ENCODE results near the gene ARL6IP1. TPM values are rescaled to one million over a fixed set of nuclear protein-coding genes. Genes with fewer than 3 reads are reported as not detected.
"Not testable (repeated sequence)": the region's sequence is repeated elsewhere in the genome, so short reads cannot be mapped to it uniquely, and the experiment has no call there.

The ARL6IP1 gene
- total RNA-seq, 1 experiment from 2014 or later, result 673 TPM

DNA sequence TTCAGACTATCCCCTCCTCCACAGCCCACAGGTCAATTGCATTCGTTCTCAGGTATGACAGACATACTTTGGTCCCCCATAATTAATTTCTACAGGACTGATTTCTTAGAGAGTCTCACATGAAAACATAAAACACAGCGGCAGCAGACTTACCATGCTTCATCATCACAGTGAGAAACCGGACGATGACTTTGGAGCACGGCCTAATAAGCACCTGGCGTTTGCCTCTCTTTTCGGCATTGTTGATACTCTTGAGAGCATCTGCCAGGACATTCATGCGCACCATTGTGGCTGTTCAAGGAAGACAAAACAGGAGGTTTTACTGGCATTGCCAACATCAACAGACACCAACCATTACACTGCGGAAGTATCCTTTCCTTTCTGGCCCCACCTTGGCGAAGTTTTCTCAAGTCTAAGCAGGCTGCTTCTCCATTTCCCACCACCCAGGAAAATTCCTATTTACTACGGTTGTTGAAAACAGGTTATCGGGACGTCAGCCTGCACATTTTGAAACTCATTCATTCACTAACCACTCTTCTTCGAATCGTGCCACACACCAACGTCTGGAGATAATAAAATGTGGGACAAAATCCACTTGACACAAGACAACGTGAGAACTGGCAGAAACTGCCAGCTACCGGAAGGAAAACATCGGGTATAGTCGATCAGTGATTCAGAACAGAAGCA lies 12.4 kb downstream of the ARL6IP1 start:
- DNase-seq, result no peak
- Histone ChIP-seq H3K4me3 (ENCODE audit: insufficient read depth, low read depth, low read length) (peak overlapping the region; percentile 98), H3K36me3 (replicated peaks; ENCODE audit: control insufficient read depth, insufficient read depth, low read length) (peaks cover 46% of the 10 kb centered on the region)

DNA sequence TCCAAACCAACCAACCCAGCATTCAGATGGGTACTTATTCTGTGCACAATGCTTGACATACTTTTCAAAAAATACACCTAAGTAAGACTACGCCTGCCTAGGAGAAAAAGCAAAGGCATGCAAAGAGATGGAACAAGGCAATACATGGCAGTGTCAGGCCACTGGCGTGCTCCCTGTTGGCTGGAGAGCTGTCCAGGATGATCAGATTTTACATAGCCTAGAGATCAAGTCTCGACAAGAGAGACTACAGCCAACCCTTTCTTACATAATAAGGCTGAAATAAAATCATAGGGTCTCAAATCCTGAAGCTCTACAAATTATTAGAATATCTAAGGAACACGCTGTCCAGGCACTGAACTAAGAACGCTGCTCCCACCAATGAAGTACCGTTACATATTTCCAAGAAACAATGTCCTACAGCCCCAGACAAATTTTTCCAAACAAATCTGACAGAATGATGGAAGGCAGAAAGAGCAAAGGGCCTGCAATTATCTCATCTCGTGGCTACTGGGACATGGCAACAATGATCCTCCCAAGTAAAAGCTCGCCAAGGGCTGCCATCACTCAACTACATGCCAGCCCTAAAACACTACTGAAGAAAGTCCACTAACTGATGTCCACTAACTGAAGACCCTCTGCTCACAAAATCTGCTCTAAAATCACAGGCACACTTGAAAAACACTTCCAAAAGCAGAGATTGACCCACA lies 16.3 kb downstream of the ARL6IP1 start:
- peaks cover 51% of the 10 kb centered on the region for H3K36me3 ChIP-seq (replicated peaks; ENCODE audit: control insufficient read depth, insufficient read depth, low read length)
- DNase-seq, result no peak

More for the DNA sequence above, 12.4 kb downstream of the ARL6IP1 start:
- no peaks in the 10 kb centered on the region for H3K27me3 ChIP-seq (ENCODE audit: control insufficient read depth, insufficient read depth, low read length)

DNA sequence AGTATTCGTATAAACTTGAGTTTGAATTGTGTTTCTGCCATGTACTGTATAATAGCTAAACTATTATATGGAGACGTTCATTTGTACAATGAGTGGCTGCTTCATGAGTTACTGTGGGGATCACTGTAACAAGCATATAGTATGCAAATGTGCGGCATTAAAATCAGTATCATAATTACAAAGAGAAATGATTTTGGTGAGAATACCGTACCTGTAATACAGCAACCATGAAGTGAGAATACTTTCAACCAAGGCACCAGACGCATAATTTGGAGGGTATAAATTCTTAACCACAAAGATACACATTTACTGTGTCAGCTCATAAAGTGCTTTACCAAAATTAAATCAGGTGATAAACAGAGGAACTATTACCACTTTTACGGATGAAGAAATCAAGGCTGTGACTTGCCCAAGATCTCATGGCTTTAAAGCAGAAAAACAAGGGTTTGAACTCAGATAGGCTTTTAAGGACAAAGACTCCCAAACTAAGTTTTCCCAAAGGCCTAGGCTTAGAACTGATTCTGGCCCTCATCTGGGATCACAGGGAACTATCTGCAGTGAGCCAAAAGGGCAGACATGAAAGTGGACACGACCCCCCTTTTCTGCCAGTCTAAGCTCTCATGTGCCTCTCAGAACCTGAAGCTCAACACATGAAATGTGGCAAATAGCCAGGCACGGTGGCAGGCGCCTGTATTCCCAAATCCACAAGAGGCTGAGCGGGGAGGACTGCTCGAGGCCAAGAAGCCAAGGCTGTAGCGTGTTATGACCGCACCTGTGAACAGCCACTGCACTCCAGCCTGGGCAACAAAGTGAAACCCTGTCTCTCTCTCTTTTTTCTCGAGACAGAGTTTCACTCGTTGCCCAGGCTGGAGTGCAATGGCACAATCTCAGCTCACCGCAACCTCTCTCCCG lies 17.7 kb downstream of the ARL6IP1 start:
- H3K27me3 ChIP-seq (ENCODE audit: control insufficient read depth, insufficient read depth, low read length), result no peaks in the 10 kb centered on the region
- H3K36me3 ChIP-seq (replicated peaks; ENCODE audit: control insufficient read depth, insufficient read depth, low read length), result peaks cover 44% of the 10 kb centered on the region
- no peak for DNase-seq

More for the DNA sequence above, 16.3 kb downstream of the ARL6IP1 start:
- no peaks in the 10 kb centered on the region for H3K27me3 ChIP-seq (ENCODE audit: control insufficient read depth, insufficient read depth, low read length)
- H3K4me3 ChIP-seq (ENCODE audit: insufficient read depth, low read depth, low read length), result no peak overlapping the region

DNA sequence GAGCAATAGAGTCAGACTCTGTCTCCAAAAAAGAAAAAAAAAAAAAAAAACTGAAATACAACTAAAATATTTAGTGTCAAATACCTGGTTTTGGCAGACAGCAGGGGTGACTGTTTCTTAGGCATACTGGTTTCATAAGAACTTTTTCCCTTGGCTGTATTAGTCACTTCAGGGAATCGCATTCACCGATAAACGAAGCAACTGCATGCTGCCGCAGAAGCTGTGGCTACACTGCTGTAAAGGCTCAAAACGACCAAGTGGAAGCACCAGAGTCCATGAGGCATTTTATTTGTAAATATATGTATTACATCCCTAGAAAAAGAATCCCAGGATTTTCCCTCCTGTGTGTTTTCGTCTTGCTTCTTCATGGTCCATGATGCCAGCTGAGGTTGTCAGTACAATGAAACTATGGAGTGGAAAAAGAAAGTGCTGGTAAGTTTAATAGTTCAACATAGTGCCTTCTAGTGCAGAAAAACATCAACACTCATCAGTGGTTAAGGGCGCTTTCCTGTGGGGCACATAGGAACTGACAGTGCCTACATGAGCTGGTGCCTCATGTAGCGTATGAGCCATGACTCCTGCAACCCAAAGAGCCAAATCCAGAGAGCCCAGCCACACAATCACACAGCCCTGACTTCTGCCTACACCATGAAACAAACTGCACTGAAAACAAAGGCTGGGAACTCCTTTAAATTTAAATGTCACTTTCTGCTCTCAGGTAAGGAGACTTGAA lies 18.5 kb downstream of the ARL6IP1 start:
- DNase-seq, result no peak
- Histone ChIP-seq H3K27me3 (ENCODE audit: control insufficient read depth, insufficient read depth, low read length) (no peaks in the 10 kb centered on the region), H3K4me3 (ENCODE audit: insufficient read depth, low read depth, low read length) (no peak overlapping the region), H3K36me3 (replicated peaks; ENCODE audit: control insufficient read depth, insufficient read depth, low read length) (peaks cover 36% of the 10 kb centered on the region)

More for the DNA sequence above, 17.7 kb downstream of the ARL6IP1 start:
- no peak overlapping the region for H3K4me3 ChIP-seq (ENCODE audit: insufficient read depth, low read depth, low read length)

GRCh38 chr16:18781232-18781631 lies 20.1 kb downstream of the ARL6IP1 start:
- not testable (repeated sequence) for DNase-seq; H3K4me3 ChIP-seq (ENCODE audit: insufficient read depth, low read depth, low read length); H3K27me3 ChIP-seq (ENCODE audit: control insufficient read depth, insufficient read depth, low read length)
- peaks cover 29% of the 10 kb centered on the region for H3K36me3 ChIP-seq (replicated peaks; ENCODE audit: control insufficient read depth, insufficient read depth, low read length)

DNA sequence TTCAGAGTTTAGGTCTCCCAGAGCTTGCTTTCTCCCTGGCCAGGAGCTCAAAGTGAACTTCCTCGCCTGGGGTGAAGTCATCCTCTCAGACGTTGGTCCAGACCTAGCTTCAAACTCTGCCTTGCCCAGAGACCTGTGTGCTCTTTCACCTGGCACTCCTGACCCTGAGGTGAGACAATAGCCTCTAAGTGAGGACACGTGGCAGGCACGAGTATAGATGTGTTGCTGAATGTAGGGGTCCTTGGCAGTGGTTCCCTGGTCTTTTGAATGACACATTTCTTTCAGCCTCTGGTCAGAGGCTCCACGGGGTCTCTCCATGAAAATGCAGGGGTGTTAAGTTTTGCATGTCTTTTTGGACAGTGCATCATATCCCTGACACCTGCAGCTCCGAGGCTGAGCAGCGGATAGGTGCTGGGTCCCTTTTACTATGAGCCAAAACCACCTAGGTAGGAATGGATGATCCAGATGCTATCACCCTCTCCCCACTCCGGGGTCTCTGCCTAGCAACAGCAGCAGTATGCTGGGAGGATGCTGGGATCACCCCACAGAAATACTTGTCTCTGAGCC lies 20.8 kb downstream of the ARL6IP1 start:
- not testable (repeated sequence) for H3K27me3 ChIP-seq (ENCODE audit: control insufficient read depth, insufficient read depth, low read length); H3K4me3 ChIP-seq (ENCODE audit: insufficient read depth, low read depth, low read length); DNase-seq
- peaks cover 25% of the 10 kb centered on the region for H3K36me3 ChIP-seq (replicated peaks; ENCODE audit: control insufficient read depth, insufficient read depth, low read length)

DNA sequence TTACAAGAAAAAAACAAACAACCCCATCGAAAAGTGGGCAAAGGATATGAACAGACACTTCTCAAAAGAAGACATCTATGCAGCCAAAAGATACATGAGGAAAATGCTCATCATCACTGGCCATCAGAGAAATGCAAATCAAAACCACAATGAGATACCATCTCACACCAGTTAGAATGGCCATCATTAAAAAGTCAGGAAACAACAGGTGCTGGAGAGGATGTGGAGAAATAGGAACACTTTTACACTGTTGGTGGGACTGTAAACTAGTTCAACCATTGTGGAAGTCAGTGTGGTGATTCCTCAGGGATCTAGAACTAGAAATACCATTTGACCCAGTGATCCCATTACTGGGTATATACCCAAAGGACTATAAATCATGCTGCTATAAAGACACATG lies 23.7 kb downstream of the ARL6IP1 start:
- DNase-seq; H3K4me3 ChIP-seq (ENCODE audit: insufficient read depth, low read depth, low read length); H3K36me3 ChIP-seq (replicated peaks; ENCODE audit: control insufficient read depth, insufficient read depth, low read length); H3K27me3 ChIP-seq (ENCODE audit: control insufficient read depth, insufficient read depth, low read length): not testable (repeated sequence)

- H3K36me3 ChIP-seq (replicated peaks; ENCODE audit: control insufficient read depth, insufficient read depth, low read length); H3K27me3 ChIP-seq (ENCODE audit: control insufficient read depth, insufficient read depth, low read length); H3K4me3 ChIP-seq (ENCODE audit: insufficient read depth, low read depth, low read length); DNase-seq: not testable (repeated sequence)
These were observed 25.0 kb downstream of the ARL6IP1 start for GRCh38 chr16:18776334-18776733.

DNA sequence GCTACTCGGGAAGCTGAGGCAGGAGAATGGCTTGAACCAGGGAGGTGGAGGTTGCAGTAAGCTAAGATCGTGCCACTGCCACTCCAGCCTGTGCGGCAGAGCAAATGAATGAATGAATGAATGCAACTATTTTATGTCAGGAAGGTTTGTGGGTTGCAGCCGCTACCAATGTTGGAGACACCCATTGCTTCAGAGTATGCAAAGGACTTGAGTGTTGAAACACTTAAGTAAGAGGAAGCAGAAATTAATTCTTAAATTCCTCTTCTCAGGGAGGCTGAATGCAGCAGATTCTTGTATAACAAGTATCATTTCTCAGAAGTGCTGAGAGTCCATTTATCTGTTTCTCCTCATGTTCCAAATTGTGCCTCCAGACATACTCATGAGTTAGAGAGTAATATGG lies 26.7 kb downstream of the ARL6IP1 start:
- not testable (repeated sequence) for H3K36me3 ChIP-seq (replicated peaks; ENCODE audit: control insufficient read depth, insufficient read depth, low read length); H3K4me3 ChIP-seq (ENCODE audit: insufficient read depth, low read depth, low read length); DNase-seq; H3K27me3 ChIP-seq (ENCODE audit: control insufficient read depth, insufficient read depth, low read length)

DNA sequence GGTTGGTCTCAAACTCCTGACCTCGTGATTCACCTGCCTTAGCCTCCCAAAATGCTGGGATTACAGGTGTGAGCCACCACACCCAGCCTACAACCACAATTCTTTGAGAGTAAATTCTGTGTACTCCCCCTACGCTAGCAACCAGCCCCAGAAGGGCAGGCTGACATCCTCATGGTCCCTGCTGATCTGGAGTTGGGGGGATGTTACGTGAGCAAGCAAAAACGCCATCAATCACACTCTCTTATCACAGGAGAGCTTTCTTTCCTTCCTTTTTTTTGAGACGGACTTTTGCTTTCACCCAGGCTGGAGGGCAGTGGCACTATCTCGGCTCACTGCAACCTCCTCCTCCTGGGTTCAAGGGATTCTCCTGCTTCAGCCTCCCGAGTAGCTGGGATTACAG lies 29.2 kb downstream of the ARL6IP1 start:
- DNase-seq; H3K27me3 ChIP-seq (ENCODE audit: control insufficient read depth, insufficient read depth, low read length); H3K36me3 ChIP-seq (replicated peaks; ENCODE audit: control insufficient read depth, insufficient read depth, low read length); H3K4me3 ChIP-seq (ENCODE audit: insufficient read depth, low read depth, low read length): not testable (repeated sequence)

DNA sequence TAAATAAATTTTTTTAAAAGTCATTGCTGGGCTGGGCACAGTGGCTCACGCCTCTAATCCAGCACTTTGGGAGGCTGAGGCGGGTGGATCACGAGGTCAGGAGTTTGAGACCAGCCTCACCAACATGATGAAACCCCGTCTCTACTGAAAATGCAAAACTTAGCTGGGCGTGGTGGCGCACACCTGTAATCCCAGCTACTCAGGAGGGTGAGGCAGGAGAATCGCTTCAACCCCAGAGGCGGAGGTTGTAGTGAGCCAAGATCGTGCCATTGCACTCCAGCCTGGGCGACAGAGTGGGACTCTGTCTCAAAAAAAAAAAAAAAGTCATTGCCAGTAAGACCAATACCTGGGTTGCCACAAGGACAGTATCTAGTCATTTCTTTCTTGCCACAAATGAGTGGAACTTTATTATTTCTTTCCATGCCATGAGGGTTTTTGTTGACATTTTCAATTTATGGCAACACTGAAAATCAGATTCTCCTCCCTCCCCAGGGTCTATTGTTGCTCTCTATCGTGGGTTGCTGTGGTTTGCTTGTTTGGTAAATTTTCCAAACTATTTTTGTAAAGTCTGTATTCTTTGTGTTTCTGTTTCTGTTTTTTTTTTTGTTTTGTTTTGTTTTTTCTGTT lies 30.9 kb downstream of the ARL6IP1 start:
- not testable (repeated sequence) for DNase-seq; H3K36me3 ChIP-seq (replicated peaks; ENCODE audit: control insufficient read depth, insufficient read depth, low read length); H3K4me3 ChIP-seq (ENCODE audit: insufficient read depth, low read depth, low read length); H3K27me3 ChIP-seq (ENCODE audit: control insufficient read depth, insufficient read depth, low read length)

DNA sequence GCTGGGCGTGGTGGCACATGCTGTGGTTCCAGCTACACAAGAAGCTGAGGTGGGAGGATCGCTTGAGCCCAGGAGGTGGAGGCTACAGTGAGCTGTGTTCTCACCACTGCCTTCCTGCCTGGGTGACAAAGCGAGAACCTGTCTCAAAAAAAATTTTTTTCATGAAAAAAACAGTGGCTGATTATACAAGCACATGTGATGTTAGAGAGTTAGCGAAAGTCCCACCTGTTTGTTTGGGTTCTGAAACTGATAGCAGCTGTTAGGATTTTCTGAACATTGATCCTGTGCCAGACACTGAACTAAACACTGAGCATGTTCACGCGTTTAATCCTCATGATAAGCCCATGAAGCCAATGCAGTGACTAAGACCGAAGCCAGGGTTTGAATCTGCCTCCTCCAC lies 34.1 kb downstream of the ARL6IP1 start:
- H3K4me3 ChIP-seq (ENCODE audit: insufficient read depth, low read depth, low read length); H3K27me3 ChIP-seq (ENCODE audit: control insufficient read depth, insufficient read depth, low read length); H3K36me3 ChIP-seq (replicated peaks; ENCODE audit: control insufficient read depth, insufficient read depth, low read length); DNase-seq: not testable (repeated sequence)

DNA sequence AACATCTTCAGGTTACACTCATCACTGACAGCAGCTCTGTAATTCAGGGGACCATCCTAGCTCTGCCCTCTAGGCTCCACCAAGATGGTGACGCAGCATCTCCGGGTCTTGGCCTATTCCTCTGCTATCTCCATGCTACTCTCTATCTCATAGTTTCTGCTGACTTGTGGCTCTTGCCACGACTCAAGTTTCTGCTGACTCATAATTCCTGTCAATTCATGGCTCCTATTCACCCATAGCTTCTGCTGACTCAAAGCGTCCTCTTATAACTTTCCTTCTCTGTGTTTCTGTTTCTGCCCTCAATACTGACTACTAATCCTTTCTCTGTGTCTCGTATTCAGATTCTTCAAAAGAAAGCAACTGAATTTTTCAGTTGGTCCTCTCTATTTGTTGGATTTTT lies 38.6 kb downstream of the ARL6IP1 start:
- DNase-seq; H3K27me3 ChIP-seq (ENCODE audit: control insufficient read depth, insufficient read depth, low read length); H3K4me3 ChIP-seq (ENCODE audit: insufficient read depth, low read depth, low read length); H3K36me3 ChIP-seq (replicated peaks; ENCODE audit: control insufficient read depth, insufficient read depth, low read length): not testable (repeated sequence)

Data from H7 (cell line).